Cardiac muscle cell (in vitro differentiated cells and primary cell): ENCODE results near the gene PTGS1. TPM values are rescaled to one million over a fixed set of nuclear protein-coding genes. Genes with fewer than 3 reads are reported as not detected.

Experiments
- DNase-seq, 2 donors: peaks; one replicate each; pipeline versions ENCODE4 v3.0.0 to v3.0.0-alpha.2; 2010 to 2017; ENCODE audit warnings: low read depth in 1 of 2, low spot score in 1 of 2
- H3K27ac ChIP-seq: fragments of 200-600 bp; sonication (generic); 2 replicates; pipeline ENCODE4 v1.5.1; 2016
- H3K27me3 ChIP-seq: fragments of 200-600 bp; sonication (generic); 2 replicates; pipeline ENCODE4 v1.6.0; 2016; ENCODE audit warnings: control low read depth
- H3K36me3 ChIP-seq: fragments of 200-600 bp; sonication (generic); 2 replicates; pipeline ENCODE4 v1.5.1; 2016; ENCODE audit warnings: control low read depth
- H3K4me1 ChIP-seq: fragments of 200-600 bp; sonication (generic); 2 replicates; pipeline ENCODE4 v1.8.1; 2017; ENCODE audit warnings: low read depth, mild to moderate bottlenecking, mixed run types
- H3K4me3 ChIP-seq: fragments of 200-600 bp; sonication (generic); 2 replicates; pipeline ENCODE4 v1.5.1; 2016; ENCODE audit warnings: mild to moderate bottlenecking
- H3K9me3 ChIP-seq: fragments of 200-600 bp; sonication (generic); 2 replicates; pipeline ENCODE4 v1.5.1; 2017; ENCODE audit warnings: low read depth, mild to moderate bottlenecking, control low read depth
- CTCF ChIP-seq: IDR thresholded peaks from 2 replicates; pipeline ENCODE4 v1.5.1; 2012; ENCODE audit warnings: low read depth, mild to moderate bottlenecking, low read length
- polyA plus RNA-seq: library from polyadenylated mRNA; unstranded; fragments of >200 nt; fragmentation: Nextera tagmentation; extraction: Ambion mirVana; gene quantifications from 2 replicates; pipeline ENCODE4 v1.2.1, GENCODE V29; 2016
- total RNA-seq: library from RNA; depleted of rRNA; stranded (reverse); fragments of >200 nt; gene quantifications from 2 replicates; pipeline ENCODE4 v1.2.3, GENCODE V29; 2016

The PTGS1 gene
- total and polyA plus RNA-seq, 2 experiments from 2014 or later, result 1.2 TPM; not detected in 1

- TF ChIP-seq CTCF, result no peak
- DNase-seq, result peak in 1 of 2 donors; percentile 59
- Histone ChIP-seq H3K4me3 (no peak overlapping the region), H3K27me3 (no peaks in the 10 kb centered on the region), H3K36me3 (no peaks in the 10 kb centered on the region), H3K9me3 (no peaks in the 10 kb centered on the region), H3K27ac (no peak overlapping the region), H3K4me1 (no peaks in the 10 kb centered on the region)
Measured at GRCh38 chr9:122397749-122398148, 26.9 kb downstream of the PTGS1 start.

DNA sequence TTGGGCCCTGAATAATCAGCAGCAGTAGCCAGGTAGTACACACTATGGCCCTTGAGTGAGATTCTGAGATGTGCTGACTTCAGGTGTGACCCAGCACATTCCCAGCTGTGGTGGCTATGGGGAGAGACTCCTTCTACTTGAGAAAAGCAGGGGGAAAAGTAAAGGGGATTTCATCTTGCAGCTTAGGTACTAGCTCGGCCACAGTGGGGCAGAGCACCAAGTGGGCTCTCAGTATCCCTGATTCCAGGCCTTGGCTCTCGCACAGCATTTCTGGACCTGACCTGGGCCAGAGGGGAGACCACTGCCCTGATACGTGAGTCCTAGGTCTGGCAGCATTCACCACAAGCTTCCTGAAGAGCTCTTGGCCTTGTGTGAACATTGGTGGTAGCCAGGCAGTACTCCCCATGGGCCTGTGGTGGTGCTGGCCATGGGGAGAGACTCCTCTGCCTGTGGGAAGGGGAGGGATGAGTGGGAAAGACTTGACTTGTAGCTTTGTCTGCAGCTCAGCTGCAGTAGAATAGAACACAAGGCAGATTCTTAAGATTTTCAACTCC is 27.6 kb downstream of the PTGS1 start:
- Histone ChIP-seq H3K27ac (no peak overlapping the region), H3K27me3 (no peaks in the 10 kb centered on the region), H3K4me1 (no peaks in the 10 kb centered on the region), H3K4me3 (no peak overlapping the region), H3K36me3 (no peaks in the 10 kb centered on the region), H3K9me3 (no peaks in the 10 kb centered on the region)
- DNase-seq, result peak in 1 of 2 donors; percentile 69
- TF ChIP-seq CTCF, result no peak

GRCh38 chr9:122401896-122402295 is 31.1 kb downstream of the PTGS1 start:
- H3K9me3 ChIP-seq, result no peaks in the 10 kb centered on the region
- H3K4me1 ChIP-seq, result no peaks in the 10 kb centered on the region
- no peaks in the 10 kb centered on the region for H3K36me3 ChIP-seq
- TF ChIP-seq CTCF, result no peak
- no peak for DNase-seq
- H3K4me3 ChIP-seq, result no peak overlapping the region
- H3K27ac ChIP-seq, result no peak overlapping the region
- H3K27me3 ChIP-seq, result no peaks in the 10 kb centered on the region

GRCh38 chr9:122402403-122402871 is 31.6 kb downstream of the PTGS1 start:
- no peaks in the 10 kb centered on the region for H3K36me3 ChIP-seq
- no peaks in the 10 kb centered on the region for H3K27me3 ChIP-seq
- no peak for TF ChIP-seq CTCF
- no peak overlapping the region for H3K27ac ChIP-seq
- H3K9me3 ChIP-seq, result no peaks in the 10 kb centered on the region
- peak in 1 of 2 donors; percentile 99 for DNase-seq
- H3K4me3 ChIP-seq, result no peak overlapping the region
- no peaks in the 10 kb centered on the region for H3K4me1 ChIP-seq

- no peak for TF ChIP-seq CTCF
Measured at GRCh38 chr9:122402874-122403273, 32.0 kb downstream of the PTGS1 start.

More at GRCh38 chr9:122402874-122403273, 32.0 kb downstream of the PTGS1 start:
- Histone ChIP-seq H3K4me1 (no peaks in the 10 kb centered on the region), H3K4me3 (no peak overlapping the region), H3K27me3 (no peaks in the 10 kb centered on the region), H3K27ac (no peak overlapping the region), H3K9me3 (no peaks in the 10 kb centered on the region), H3K36me3 (no peaks in the 10 kb centered on the region)
- DNase-seq, result peak in 1 of 2 donors; percentile 59
